BE2C (cell line): ENCODE data around the gene CLEC3B.

Experiments used
- DNase-seq: peaks from one replicate; pipeline ENCODE4 v3.0.0-alpha.2; 2020
- H3K27me3 ChIP-seq: fragments of 250-450 bp; sonication (Bioruptor Pico); 2 replicates; pipeline ENCODE4 v1.5.1; 2020; ENCODE audit warnings: mild to moderate bottlenecking
- H3K36me3 ChIP-seq: fragments of 250-450 bp; sonication (Bioruptor Pico); 2 replicates; pipeline ENCODE4 v1.5.1; 2020; ENCODE audit warnings: mild to moderate bottlenecking
- H3K4me1 ChIP-seq: fragments of 250-450 bp; sonication (Bioruptor Pico); 2 replicates; pipeline ENCODE4 v1.5.1; 2020
- H3K4me3 ChIP-seq: 2 replicates; pipeline ENCODE4 v1.5.1; 2011; ENCODE audit warnings: low read depth, low read length
- H3K9me3 ChIP-seq: fragments of 250-450 bp; sonication (Bioruptor Pico); 2 replicates; pipeline ENCODE4 v1.5.1; 2020
- CTCF ChIP-seq: IDR thresholded peaks from 2 replicates; pipeline ENCODE4 v1.5.1; 2012; ENCODE audit warnings: mild to moderate bottlenecking, low read depth, low read length

Gene CLEC3B

GRCh38 chr3:45060165-45060892, 34.2 kb downstream of the CLEC3B start:
- DNase-seq = no peak
- no peaks in the 10 kb centered on the region for H3K4me1 ChIP-seq
- no peaks in the 10 kb centered on the region for H3K27me3 ChIP-seq
- H3K36me3 ChIP-seq = no peaks in the 10 kb centered on the region
- no peak for TF ChIP-seq CTCF
- H3K9me3 ChIP-seq = no peaks in the 10 kb centered on the region
- H3K4me3 ChIP-seq = no peak overlapping the region

- H3K27me3 ChIP-seq = no peaks in the 10 kb centered on the region
Measured at GRCh38 chr3:45062697-45063070, 36.6 kb downstream of the CLEC3B start.

GRCh38 chr3:45064512-45065372, 38.6 kb downstream of the CLEC3B start:
- no peak for DNase-seq
- H3K4me3 ChIP-seq = no peak overlapping the region

More at GRCh38 chr3:45062697-45063070, 36.6 kb downstream of the CLEC3B start:
- no peaks in the 10 kb centered on the region for H3K36me3 ChIP-seq
- no peak overlapping the region for H3K4me3 ChIP-seq
- H3K4me1 ChIP-seq = no peaks in the 10 kb centered on the region
- TF ChIP-seq CTCF = no peak
- no peak for DNase-seq
- H3K9me3 ChIP-seq = no peaks in the 10 kb centered on the region

GRCh38 chr3:45065373-45065720, 39.2 kb downstream of the CLEC3B start:
- Histone ChIP-seq H3K36me3 (no peaks in the 10 kb centered on the region), H3K4me1 (no peaks in the 10 kb centered on the region)
- no peak for TF ChIP-seq CTCF

More at GRCh38 chr3:45064512-45065372, 38.6 kb downstream of the CLEC3B start:
- H3K4me1 ChIP-seq = no peaks in the 10 kb centered on the region
- TF ChIP-seq CTCF = no peak
- no peaks in the 10 kb centered on the region for H3K9me3 ChIP-seq
- H3K27me3 ChIP-seq = no peaks in the 10 kb centered on the region
- H3K36me3 ChIP-seq = no peaks in the 10 kb centered on the region

GRCh38 chr3:45066109-45066801, 40.2 kb downstream of the CLEC3B start:
- TF ChIP-seq CTCF = no peak
- Histone ChIP-seq H3K4me3 (no peak overlapping the region), H3K36me3 (no peaks in the 10 kb centered on the region), H3K9me3 (no peaks in the 10 kb centered on the region), H3K27me3 (no peaks in the 10 kb centered on the region), H3K4me1 (no peaks in the 10 kb centered on the region)
- DNase-seq = no peak

More at GRCh38 chr3:45065373-45065720, 39.2 kb downstream of the CLEC3B start:
- no peak for DNase-seq
- H3K9me3 ChIP-seq = no peaks in the 10 kb centered on the region
- H3K4me3 ChIP-seq = no peak overlapping the region
- H3K27me3 ChIP-seq = no peaks in the 10 kb centered on the region
